ENCODE results near the gene KLHL29. TPM values are rescaled to one million over a fixed set of nuclear protein-coding genes. Genes with fewer than 3 reads are reported as not detected.

Gene KLHL29
- total RNA-seq, 1 experiment from 2014 or later = 43.1 TPM

- no TSS peak for BruUV-seq (replicated peaks)
- Mint-ChIP-seq H3K27ac (ENCODE audit: low read depth, unreplicated experiment) (no peak overlapping the region), H3K27me3 (ENCODE audit: insufficient read depth, unreplicated experiment) (no peaks in the 10 kb centered on the region), H3K9me3 (ENCODE audit: unreplicated experiment) (no peaks in the 10 kb centered on the region), H3K4me3 (ENCODE audit: unreplicated experiment) (no peak overlapping the region), H3K4me1 (ENCODE audit: insufficient read depth, unreplicated experiment) (peaks cover 14% of the 10 kb centered on the region), H3K36me3 (ENCODE audit: insufficient read depth, unreplicated experiment) (peaks cover 10% of the 10 kb centered on the region)
- CTCF ChIA-PET = interaction anchor here (1.4 kb wide), 1 partner anchor 13 kb away, joined by 4 read pairs; no protein-coding TSS in a partner anchor
- intact Hi-C loops (cut with micrococcal nuclease) = no loop called here
- DNase-seq (ENCODE audit: unreplicated experiment) = no peak
- POLR2A ChIA-PET = no interaction called here
- TF ChIP-seq CTCF (IDR thresholded peaks at IDR 0.05; ENCODE audit: unreplicated experiment) = no peak
Measured at GRCh38 chr2:23447405-23447804, 62.4 kb downstream of the KLHL29 start.

DNA sequence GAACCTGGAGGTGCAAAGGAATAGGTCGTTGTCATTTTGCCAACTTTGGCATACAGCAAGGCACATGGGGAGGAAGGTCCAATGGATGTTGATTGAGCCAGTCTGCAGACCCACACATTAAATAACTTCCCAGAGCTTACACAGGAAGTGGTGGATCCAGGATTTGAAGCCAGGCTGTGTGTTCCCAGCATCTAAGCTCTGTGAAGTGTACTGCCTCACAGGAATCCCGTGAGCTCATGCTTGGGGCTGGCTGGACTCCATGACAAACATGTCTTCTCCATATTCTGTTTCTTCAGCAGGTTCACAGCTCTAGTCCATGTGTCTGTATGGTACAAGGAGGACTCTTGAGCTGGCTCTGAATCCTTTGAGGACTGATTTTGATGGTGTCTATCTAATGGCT, 63.9 kb downstream of the KLHL29 start:
- ChIA-PET CTCF (interaction anchor here (0.6 to 2.7 kb wide), 3 partner anchors 12 to 69 kb away, joined by 3 to 15 read pairs (median 3); no protein-coding TSS in a partner anchor), POLR2A (no interaction called here)
- peaks cover 14% of the 10 kb centered on the region for H3K4me1 Mint-ChIP-seq (ENCODE audit: insufficient read depth, unreplicated experiment)
- BruUV-seq (replicated peaks) = no TSS peak
- no peaks in the 10 kb centered on the region for H3K9me3 Mint-ChIP-seq (ENCODE audit: unreplicated experiment)
- H3K36me3 Mint-ChIP-seq (ENCODE audit: insufficient read depth, unreplicated experiment) = peaks cover 10% of the 10 kb centered on the region
- intact Hi-C loops (cut with micrococcal nuclease) = no loop called here
- no peak overlapping the region for H3K27ac Mint-ChIP-seq (ENCODE audit: low read depth, unreplicated experiment)
- TF ChIP-seq CTCF (IDR thresholded peaks at IDR 0.05; ENCODE audit: unreplicated experiment) = no peak
- DNase-seq (ENCODE audit: unreplicated experiment) = no peak
- no peaks in the 10 kb centered on the region for H3K27me3 Mint-ChIP-seq (ENCODE audit: insufficient read depth, unreplicated experiment)
- no peak overlapping the region for H3K4me3 Mint-ChIP-seq (ENCODE audit: unreplicated experiment)

GRCh38 chr2:23449413-23449812, 64.4 kb downstream of the KLHL29 start:
- CTCF ChIA-PET = interaction anchor here (0.8 to 2.7 kb wide), 3 partner anchors 11 to 63 kb away, joined by 3 to 15 read pairs (median 3); no protein-coding TSS in a partner anchor
- no TSS peak for BruUV-seq (replicated peaks)
- Mint-ChIP-seq H3K36me3 (ENCODE audit: insufficient read depth, unreplicated experiment) (peaks cover 10% of the 10 kb centered on the region), H3K4me1 (ENCODE audit: insufficient read depth, unreplicated experiment) (peaks cover 14% of the 10 kb centered on the region), H3K9me3 (ENCODE audit: unreplicated experiment) (no peaks in the 10 kb centered on the region), H3K27ac (ENCODE audit: low read depth, unreplicated experiment) (no peak overlapping the region), H3K4me3 (ENCODE audit: unreplicated experiment) (no peak overlapping the region), H3K27me3 (ENCODE audit: insufficient read depth, unreplicated experiment) (no peaks in the 10 kb centered on the region)
- no peak for TF ChIP-seq CTCF (IDR thresholded peaks at IDR 0.05; ENCODE audit: unreplicated experiment)
- DNase-seq (ENCODE audit: unreplicated experiment) = no peak
- intact Hi-C loops (cut with micrococcal nuclease) = no loop called here
- POLR2A ChIA-PET = no interaction called here

DNA sequence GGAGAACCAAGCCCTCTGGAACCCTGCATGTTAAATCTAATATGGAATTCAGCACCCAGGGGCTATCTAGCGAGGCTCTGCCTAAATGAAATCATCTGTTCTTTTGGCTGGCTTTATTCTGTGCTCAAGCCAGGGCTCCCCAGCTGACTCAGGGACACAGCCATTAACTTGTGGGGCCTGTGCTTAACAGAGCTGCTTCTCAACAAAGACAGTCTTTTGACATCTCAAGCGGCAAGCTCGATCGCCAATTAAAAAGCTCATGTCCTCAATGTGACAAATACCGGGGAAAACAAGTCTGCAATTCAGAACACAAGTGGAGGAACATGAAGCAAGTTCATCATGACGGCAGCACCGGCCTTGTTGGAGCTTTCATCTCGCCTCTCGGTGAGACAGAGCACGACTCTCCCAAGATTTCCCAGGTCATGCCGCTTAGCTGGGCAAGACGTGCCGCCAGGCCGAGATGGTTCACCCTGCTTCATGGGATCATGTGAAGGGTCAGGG, 64.9 kb downstream of the KLHL29 start:
- Mint-ChIP-seq H3K4me3 (ENCODE audit: unreplicated experiment) (no peak overlapping the region), H3K9me3 (ENCODE audit: unreplicated experiment) (no peaks in the 10 kb centered on the region), H3K27ac (ENCODE audit: low read depth, unreplicated experiment) (no peak overlapping the region), H3K4me1 (ENCODE audit: insufficient read depth, unreplicated experiment) (peaks cover 14% of the 10 kb centered on the region), H3K36me3 (ENCODE audit: insufficient read depth, unreplicated experiment) (peaks cover 10% of the 10 kb centered on the region), H3K27me3 (ENCODE audit: insufficient read depth, unreplicated experiment) (no peaks in the 10 kb centered on the region)
- ChIA-PET CTCF (interaction anchor here (0.6 to 2.7 kb wide), 4 partner anchors 9 to 98 kb away, joined by 3 to 15 read pairs (median 6); no protein-coding TSS in a partner anchor), POLR2A (no interaction called here)
- intact Hi-C loops (cut with micrococcal nuclease) = no loop called here
- BruUV-seq (replicated peaks) = no TSS peak
- no peak for TF ChIP-seq CTCF (IDR thresholded peaks at IDR 0.05; ENCODE audit: unreplicated experiment)
- DNase-seq (ENCODE audit: unreplicated experiment) = no peak
